Bronchial epithelial cell (primary cell): ENCODE data around the gene PTPRT. TPM values are rescaled to one million over a fixed set of nuclear protein-coding genes. Genes with fewer than 3 reads are reported as not detected.

Experiments
- DNase-seq: peaks from one replicate; pipeline ENCODE4 v3.0.0-alpha.2; 2010; ENCODE audit warnings: low read depth
- FAIRE-seq: peaks from 2 replicates; lab custom pipeline; 2011; peaks lifted over from hg19 to GRCh38; lab: Jason Lieb, UNC
- H3K27me3 ChIP-seq: 2 replicates; pipeline ENCODE4 v1.5.1; 2011; ENCODE audit warnings: low read length; ENCODE audit not compliant: control insufficient read depth, insufficient read depth
- H3K36me3 ChIP-seq: 2 replicates; pipeline ENCODE4 v1.5.1; 2011; ENCODE audit warnings: low read length; ENCODE audit not compliant: control insufficient read depth, insufficient read depth
- H3K4me3 ChIP-seq: 2 replicates; pipeline ENCODE4 v1.5.1; 2011; ENCODE audit warnings: mild to moderate bottlenecking, low read depth, low read length, control low read depth
- CTCF ChIP-seq: IDR thresholded peaks from 2 replicates; pipeline ENCODE4 v1.5.1; 2011; ENCODE audit warnings: mild to moderate bottlenecking, moderate library complexity, low read length, control low read depth, inconsistent platforms; ENCODE audit not compliant: insufficient read depth, severe bottlenecking
- total RNA-seq: library from RNA; depleted of rRNA; stranded (reverse); fragments of >200 nt; gene quantifications from 2 replicates; pipeline ENCODE4 v1.2.1, GENCODE V29; 2014

PTPRT gene
- total RNA-seq, 1 donor from 2014 or later: not detected

DNA sequence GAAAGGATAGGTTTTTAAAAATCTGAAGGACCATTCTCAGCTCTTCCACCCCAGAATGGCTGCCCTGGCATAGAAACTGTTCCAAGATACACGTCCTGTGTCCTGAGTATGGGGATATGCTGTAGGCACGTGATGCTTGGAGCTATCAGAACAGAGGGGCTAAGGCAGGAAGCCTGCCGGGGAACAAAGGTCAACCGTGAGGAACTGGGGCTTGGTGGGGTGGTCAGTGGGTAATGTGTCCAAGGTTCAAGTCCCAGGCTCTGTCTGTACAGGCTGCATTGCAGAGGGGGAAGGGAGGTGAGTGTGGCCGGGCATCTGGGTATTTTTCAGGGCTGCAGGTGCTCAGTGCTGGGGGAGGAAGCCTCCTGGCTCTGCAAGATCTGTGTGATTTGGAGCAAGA is 1092.0 kb downstream of the PTPRT start:
- no peak for TF ChIP-seq CTCF
- no peak for DNase-seq
- H3K36me3 ChIP-seq: no peaks in the 10 kb centered on the region
- no peak overlapping the region for H3K4me3 ChIP-seq
- no peak for FAIRE-seq
- no peaks in the 10 kb centered on the region for H3K27me3 ChIP-seq

DNA sequence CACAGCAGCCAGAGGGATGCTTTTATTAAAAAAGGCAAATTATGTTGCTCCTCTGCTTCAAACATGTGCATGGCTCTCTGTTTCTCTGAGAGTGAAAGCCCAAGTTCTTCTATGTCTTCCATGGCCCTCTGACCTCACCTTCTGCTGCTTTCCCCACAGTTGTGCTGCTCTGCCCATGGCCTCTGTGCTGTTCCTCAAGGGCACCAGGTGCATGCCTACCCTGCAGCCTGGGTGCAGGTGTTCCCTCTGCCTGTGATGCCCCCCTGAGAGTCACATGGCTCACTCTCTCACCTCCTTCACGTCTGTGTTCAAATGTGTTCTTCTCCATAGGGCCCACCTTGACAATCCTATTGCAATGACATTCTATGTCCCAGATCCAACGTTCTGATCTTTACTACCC is 1094.5 kb downstream of the PTPRT start:
- DNase-seq: no peak
- no peaks in the 10 kb centered on the region for H3K36me3 ChIP-seq
- H3K4me3 ChIP-seq: no peak overlapping the region
- no peak for TF ChIP-seq CTCF
- H3K27me3 ChIP-seq: no peaks in the 10 kb centered on the region
- FAIRE-seq: no peak

GRCh38 chr20:42093542-42094440 is 1095.9 kb downstream of the PTPRT start:
- no peak overlapping the region for H3K4me3 ChIP-seq
- no peak for TF ChIP-seq CTCF
- no peaks in the 10 kb centered on the region for H3K27me3 ChIP-seq
- no peaks in the 10 kb centered on the region for H3K36me3 ChIP-seq
- FAIRE-seq: no peak
- no peak for DNase-seq

GRCh38 chr20:42093041-42093440 is 1096.7 kb downstream of the PTPRT start:
- TF ChIP-seq CTCF: no peak
- Histone ChIP-seq H3K27me3 (no peaks in the 10 kb centered on the region), H3K36me3 (no peaks in the 10 kb centered on the region), H3K4me3 (no peak overlapping the region)
- no peak for DNase-seq
- no peak for FAIRE-seq

DNA sequence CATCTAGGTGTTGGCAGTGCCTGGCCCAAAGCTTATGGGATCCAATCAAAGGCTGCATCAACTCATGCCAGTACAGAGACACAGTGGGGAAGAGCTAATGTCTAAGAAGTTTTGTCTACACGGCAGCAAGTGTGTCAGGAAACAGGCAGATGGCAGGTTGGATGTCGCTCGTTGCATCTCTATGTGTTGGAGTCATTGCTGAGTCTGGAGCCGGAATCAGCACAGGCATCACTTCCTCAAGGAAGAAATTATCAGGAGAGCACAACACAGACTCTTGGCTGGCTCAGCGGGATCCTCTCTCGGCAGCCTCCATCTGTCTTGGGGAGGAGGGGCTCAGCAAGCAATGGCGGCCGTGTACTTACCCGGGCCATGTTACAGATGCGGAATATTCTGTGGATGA is 1104.3 kb downstream of the PTPRT start:
- H3K4me3 ChIP-seq: no peak overlapping the region
- no peaks in the 10 kb centered on the region for H3K27me3 ChIP-seq
- FAIRE-seq: no peak
- TF ChIP-seq CTCF: no peak
- no peak for DNase-seq
- no peaks in the 10 kb centered on the region for H3K36me3 ChIP-seq
